Loucy (cell line): ENCODE data around the gene ART4.

Source experiments
- H2AFZ ChIP-seq: fragments of 200-600 bp; sonication (generic); 2 replicates; pipeline ENCODE4 v1.6.0; 2016; ENCODE audit warnings: antibody characterized with exemption, mild to moderate bottlenecking, low read length, moderate library complexity
- H3F3A ChIP-seq: fragments of 200-600 bp; 2 replicates; pipeline ENCODE4 v1.6.0; 2016; ENCODE audit warnings: antibody characterized with exemption, low read depth, mild to moderate bottlenecking
- H3K27me3 ChIP-seq: fragments of 200-600 bp; sonication (generic); 2 replicates; pipeline ENCODE4 v1.6.1; 2014; ENCODE audit warnings: low read length, mild to moderate bottlenecking; ENCODE audit not compliant: insufficient read depth, poor library complexity, severe bottlenecking
- H3K36me3 ChIP-seq: fragments of 200-600 bp; sonication (generic); 2 replicates; pipeline ENCODE4 v1.6.1; 2016; ENCODE audit warnings: low read length; ENCODE audit not compliant: insufficient read depth
- H3K4me1 ChIP-seq: fragments of 200-600 bp; sonication (generic); 2 replicates; pipeline ENCODE4 v1.5.1; 2014; ENCODE audit warnings: low read length, mild to moderate bottlenecking; ENCODE audit not compliant: insufficient read depth, poor library complexity, severe bottlenecking
- H3K4me2 ChIP-seq: fragments of 200-600 bp; sonication (generic); 2 replicates; pipeline ENCODE4 v1.6.0; 2014; ENCODE audit warnings: antibody characterized with exemption, low read length, low read depth, mild to moderate bottlenecking; ENCODE audit not compliant: poor library complexity, severe bottlenecking
- H3K4me3 ChIP-seq: fragments of 200-600 bp; sonication (generic); 2 replicates; pipeline ENCODE4 v1.5.1; 2014; ENCODE audit warnings: low read length, mild to moderate bottlenecking, mixed read lengths; ENCODE audit not compliant: poor library complexity, severe bottlenecking
- H3K79me2 ChIP-seq: fragments of 200-600 bp; sonication (generic); 2 replicates; pipeline ENCODE4 v1.6.1; 2014; ENCODE audit warnings: low read length; ENCODE audit not compliant: insufficient read depth
- H3K9ac ChIP-seq: fragments of 200-600 bp; sonication (generic); 2 replicates; pipeline ENCODE4 v1.6.0; 2014; ENCODE audit warnings: mild to moderate bottlenecking, low read depth, low read length, moderate library complexity; ENCODE audit not compliant: poor library complexity, severe bottlenecking
- H3K9me2 ChIP-seq: fragments of 200-600 bp; sonication (generic); replicated peaks from 2 replicates; pipeline ENCODE4 v1.6.1; 2016; ENCODE audit warnings: low read depth, low read length, mixed read lengths
- H3K9me3 ChIP-seq: fragments of 200-600 bp; sonication (generic); 2 replicates; pipeline ENCODE4 v1.6.1; 2014; ENCODE audit warnings: mild to moderate bottlenecking, antibody characterized with exemption, low read length, low read depth; ENCODE audit not compliant: insufficient read depth
- H4K20me1 ChIP-seq: fragments of 200-600 bp; sonication (generic); 2 replicates; pipeline ENCODE4 v1.6.0; 2014; ENCODE audit warnings: antibody characterized with exemption, low read length, mild to moderate bottlenecking; ENCODE audit not compliant: insufficient read depth, poor library complexity, severe bottlenecking
- EZH2phosphoT487 ChIP-seq: fragments of 200-600 bp; IDR thresholded peaks from 2 replicates; pipeline ENCODE4 v1.6.1; 2018; ENCODE audit warnings: antibody characterized with exemption, mild to moderate bottlenecking, moderate library complexity, borderline replicate concordance
- TF ChIP-seq, protein P1 (sequence below): fragments of 200-600 bp; sonication (generic); conservative IDR thresholded peaks from 2 replicates; pipeline ENCODE4 v1.5.1; 2014; ENCODE audit warnings: mild to moderate bottlenecking, antibody characterized with exemption, low read length

ART4 gene

GRCh38 chr12:14777271-14777670, 66.1 kb downstream of the ART4 start:
- H3K9me2 ChIP-seq: no peaks in the 10 kb centered on the region
- H3F3A ChIP-seq: no peaks in the 10 kb centered on the region
- H3K4me1 ChIP-seq: peaks cover 11% of the 10 kb centered on the region
- no peak overlapping the region for H2AFZ ChIP-seq
- no peak overlapping the region for H3K9ac ChIP-seq
- H3K36me3 ChIP-seq: no peaks in the 10 kb centered on the region
- no peaks in the 10 kb centered on the region for H4K20me1 ChIP-seq
- no peaks in the 10 kb centered on the region for H3K79me2 ChIP-seq
- no peak overlapping the region for H3K4me3 ChIP-seq
- H3K27me3 ChIP-seq: no peaks in the 10 kb centered on the region
- no peaks in the 10 kb centered on the region for H3K9me3 ChIP-seq
- TF ChIP-seq, protein P1, sequence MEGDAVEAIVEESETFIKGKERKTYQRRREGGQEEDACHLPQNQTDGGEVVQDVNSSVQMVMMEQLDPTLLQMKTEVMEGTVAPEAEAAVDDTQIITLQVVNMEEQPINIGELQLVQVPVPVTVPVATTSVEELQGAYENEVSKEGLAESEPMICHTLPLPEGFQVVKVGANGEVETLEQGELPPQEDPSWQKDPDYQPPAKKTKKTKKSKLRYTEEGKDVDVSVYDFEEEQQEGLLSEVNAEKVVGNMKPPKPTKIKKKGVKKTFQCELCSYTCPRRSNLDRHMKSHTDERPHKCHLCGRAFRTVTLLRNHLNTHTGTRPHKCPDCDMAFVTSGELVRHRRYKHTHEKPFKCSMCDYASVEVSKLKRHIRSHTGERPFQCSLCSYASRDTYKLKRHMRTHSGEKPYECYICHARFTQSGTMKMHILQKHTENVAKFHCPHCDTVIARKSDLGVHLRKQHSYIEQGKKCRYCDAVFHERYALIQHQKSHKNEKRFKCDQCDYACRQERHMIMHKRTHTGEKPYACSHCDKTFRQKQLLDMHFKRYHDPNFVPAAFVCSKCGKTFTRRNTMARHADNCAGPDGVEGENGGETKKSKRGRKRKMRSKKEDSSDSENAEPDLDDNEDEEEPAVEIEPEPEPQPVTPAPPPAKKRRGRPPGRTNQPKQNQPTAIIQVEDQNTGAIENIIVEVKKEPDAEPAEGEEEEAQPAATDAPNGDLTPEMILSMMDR: no peak
- no peak for TF ChIP-seq EZH2phosphoT487
- no peak overlapping the region for H3K4me2 ChIP-seq

DNA sequence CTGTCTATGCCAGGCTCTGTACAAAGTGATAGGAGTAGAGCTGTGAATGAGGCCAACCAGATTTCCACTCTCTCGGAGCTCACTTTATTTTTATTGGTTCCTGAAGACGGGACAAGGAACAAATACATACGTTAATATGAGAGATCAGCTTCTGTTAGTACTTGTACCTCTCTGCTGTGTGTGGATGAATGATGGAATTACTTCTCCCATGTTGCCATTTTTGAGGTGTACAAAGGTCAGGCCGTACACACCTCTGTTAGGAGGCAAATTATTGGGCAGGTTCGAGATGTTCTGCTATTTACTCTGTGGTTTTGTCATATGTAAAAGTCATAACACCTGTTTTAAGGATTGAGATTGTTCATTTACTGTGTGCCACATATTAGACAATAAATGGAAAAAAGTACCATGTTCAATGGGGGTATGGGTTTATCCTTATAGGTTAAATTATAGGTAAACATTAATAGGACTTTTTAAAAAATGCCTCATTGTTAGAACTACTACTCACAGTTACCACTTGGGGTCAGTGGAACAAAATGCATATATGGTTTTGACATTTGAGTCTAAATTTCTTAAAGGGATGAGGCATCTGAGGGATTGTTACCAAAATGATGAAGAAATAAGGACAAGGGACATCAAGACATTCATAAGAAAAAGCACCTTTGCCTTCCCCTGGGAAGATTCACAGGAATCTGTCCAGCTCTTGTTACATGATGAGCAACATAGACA, 66.9 kb downstream of the ART4 start:
- H3K36me3 ChIP-seq: no peaks in the 10 kb centered on the region
- no peaks in the 10 kb centered on the region for H3K79me2 ChIP-seq
- no peaks in the 10 kb centered on the region for H3K27me3 ChIP-seq
- no peak overlapping the region for H3K9ac ChIP-seq
- no peaks in the 10 kb centered on the region for H3F3A ChIP-seq
- no peaks in the 10 kb centered on the region for H3K9me3 ChIP-seq
- H2AFZ ChIP-seq: no peak overlapping the region
- peaks cover 18% of the 10 kb centered on the region for H3K4me1 ChIP-seq
- no peak overlapping the region for H3K4me2 ChIP-seq
- TF ChIP-seq EZH2phosphoT487: no peak
- TF ChIP-seq, protein P1: peak; percentile 66
- H3K9me2 ChIP-seq: no peaks in the 10 kb centered on the region
- H3K4me3 ChIP-seq: no peak overlapping the region
- H4K20me1 ChIP-seq: no peaks in the 10 kb centered on the region

DNA sequence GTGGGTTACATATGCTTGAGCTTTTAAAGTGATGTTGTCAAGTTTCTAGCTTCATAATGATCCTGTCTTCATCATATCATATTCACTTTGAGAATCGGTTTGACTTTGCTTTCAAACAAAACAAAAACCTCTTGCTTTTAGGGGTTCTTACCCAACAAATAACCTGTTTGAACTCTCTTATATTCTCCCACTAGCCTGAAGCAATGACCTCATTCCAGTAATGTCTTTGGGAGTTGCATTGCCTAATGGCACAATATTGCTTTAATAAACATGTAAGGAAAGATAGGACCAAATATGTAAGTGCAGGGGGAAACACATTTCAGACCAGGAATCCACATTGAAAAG, 67.7 kb downstream of the ART4 start:
- no peak for TF ChIP-seq EZH2phosphoT487
- TF ChIP-seq, protein P1: no peak
- H3K9ac ChIP-seq: peak overlapping the region; percentile 71
- H3K4me2 ChIP-seq: peak overlapping the region; percentile 60
- no peaks in the 10 kb centered on the region for H3F3A ChIP-seq
- H3K4me3 ChIP-seq: peak overlapping the region; percentile 75
- H3K9me2 ChIP-seq: no peaks in the 10 kb centered on the region
- peaks cover 16% of the 10 kb centered on the region for H3K4me1 ChIP-seq
- H3K36me3 ChIP-seq: no peaks in the 10 kb centered on the region
- H3K27me3 ChIP-seq: no peaks in the 10 kb centered on the region
- no peaks in the 10 kb centered on the region for H3K9me3 ChIP-seq
- H2AFZ ChIP-seq: peak overlapping the region; percentile 77
- H4K20me1 ChIP-seq: no peaks in the 10 kb centered on the region
- H3K79me2 ChIP-seq: peaks cover 1% of the 10 kb centered on the region; the same call in 1 of the 2 replicates
